ENCODE measurements around the gene KCNK13.

The KCNK13 gene

DNA sequence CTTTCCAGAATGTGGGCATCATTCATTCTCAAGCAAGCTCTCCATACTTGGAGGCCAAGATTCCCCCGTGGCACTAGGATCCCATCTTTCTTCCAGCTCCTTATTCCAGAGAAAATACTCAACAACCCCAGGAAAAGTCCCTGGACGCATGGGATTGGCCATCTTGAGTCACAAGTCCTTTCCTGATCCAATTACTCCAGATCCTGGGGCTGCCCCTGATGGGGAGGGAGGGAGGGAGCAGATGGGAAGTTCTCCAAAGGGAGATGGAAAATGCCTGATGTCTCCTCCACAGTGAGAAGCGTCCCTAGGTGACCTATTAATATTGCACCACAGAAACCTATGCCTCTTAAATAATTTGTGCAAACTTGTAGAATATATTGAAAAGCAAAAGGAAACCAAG is 12.4 kb upstream of the KCNK13 start:
- Histone ChIP-seq H3K27me3 (ENCODE audit: control insufficient read depth, low read length) (peaks cover 18% of the 10 kb centered on the region), H3K9me3 (ENCODE audit: control insufficient read depth, insufficient read depth, low read length) (no peaks in the 10 kb centered on the region), H3K9me2 (replicated peaks; ENCODE audit: control insufficient read depth, low read length) (no peaks in the 10 kb centered on the region), H3K4me3 (ENCODE audit: low read length) (no peak overlapping the region), H3K4me2 (ENCODE audit: low read length) (no peak overlapping the region), H4K20me1 (ENCODE audit: control insufficient read depth, insufficient read depth, low read depth, low read length) (no peaks in the 10 kb centered on the region), H3F3A (ENCODE audit: control insufficient read depth, insufficient read depth) (no peaks in the 10 kb centered on the region), H3K79me2 (ENCODE audit: control insufficient read depth, low read length) (no peaks in the 10 kb centered on the region), H3K36me3 (ENCODE audit: control insufficient read depth, low read length) (0 out of 2 replicates have a peak, but pooled peaks cover 2% of the 10 kb centered on the region), H3K4me1 (ENCODE audit: control insufficient read depth, low read length) (no peaks in the 10 kb centered on the region), H3K27ac (ENCODE audit: low read depth, low read length) (no peak overlapping the region)
- TF ChIP-seq, protein P1, sequence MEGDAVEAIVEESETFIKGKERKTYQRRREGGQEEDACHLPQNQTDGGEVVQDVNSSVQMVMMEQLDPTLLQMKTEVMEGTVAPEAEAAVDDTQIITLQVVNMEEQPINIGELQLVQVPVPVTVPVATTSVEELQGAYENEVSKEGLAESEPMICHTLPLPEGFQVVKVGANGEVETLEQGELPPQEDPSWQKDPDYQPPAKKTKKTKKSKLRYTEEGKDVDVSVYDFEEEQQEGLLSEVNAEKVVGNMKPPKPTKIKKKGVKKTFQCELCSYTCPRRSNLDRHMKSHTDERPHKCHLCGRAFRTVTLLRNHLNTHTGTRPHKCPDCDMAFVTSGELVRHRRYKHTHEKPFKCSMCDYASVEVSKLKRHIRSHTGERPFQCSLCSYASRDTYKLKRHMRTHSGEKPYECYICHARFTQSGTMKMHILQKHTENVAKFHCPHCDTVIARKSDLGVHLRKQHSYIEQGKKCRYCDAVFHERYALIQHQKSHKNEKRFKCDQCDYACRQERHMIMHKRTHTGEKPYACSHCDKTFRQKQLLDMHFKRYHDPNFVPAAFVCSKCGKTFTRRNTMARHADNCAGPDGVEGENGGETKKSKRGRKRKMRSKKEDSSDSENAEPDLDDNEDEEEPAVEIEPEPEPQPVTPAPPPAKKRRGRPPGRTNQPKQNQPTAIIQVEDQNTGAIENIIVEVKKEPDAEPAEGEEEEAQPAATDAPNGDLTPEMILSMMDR (IDR thresholded peaks at IDR 0.05; ENCODE audit: low read depth, low read length, poor library complexity, severe bottlenecking), result no peak
- TF ChIP-seq EZH2phosphoT487 (IDR thresholded peaks at IDR 0.05; ENCODE audit: borderline replicate concordance, low read length), result no peak

DNA sequence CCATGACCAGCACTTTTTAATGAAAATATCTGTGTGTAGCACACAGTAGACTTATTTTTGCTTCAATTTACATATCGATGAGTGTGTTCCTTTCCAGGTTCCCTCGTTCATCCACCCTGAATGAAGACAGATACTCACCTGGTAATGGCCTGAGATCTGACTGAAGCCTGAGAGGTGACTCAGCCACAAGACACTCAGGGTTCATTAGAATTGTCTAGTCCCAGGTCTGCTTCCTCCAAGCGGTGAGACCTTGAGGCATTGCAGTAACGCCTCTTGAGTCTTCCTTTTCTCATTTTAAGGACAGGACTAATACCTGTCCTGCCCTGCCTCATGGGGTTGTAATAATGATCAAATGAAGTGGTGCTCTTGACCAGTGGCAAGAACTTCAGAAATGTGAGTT is 11.5 kb upstream of the KCNK13 start:
- no peaks in the 10 kb centered on the region for H3K4me1 ChIP-seq (ENCODE audit: control insufficient read depth, low read length)
- H3K27ac ChIP-seq (ENCODE audit: low read depth, low read length), result no peak overlapping the region
- H3K9me3 ChIP-seq (ENCODE audit: control insufficient read depth, insufficient read depth, low read length), result no peaks in the 10 kb centered on the region
- peaks cover 23% of the 10 kb centered on the region for H3K27me3 ChIP-seq (ENCODE audit: control insufficient read depth, low read length)
- H3K79me2 ChIP-seq (ENCODE audit: control insufficient read depth, low read length), result no peaks in the 10 kb centered on the region
- H3K4me3 ChIP-seq (ENCODE audit: low read length), result no peak overlapping the region
- no peaks in the 10 kb centered on the region for H3K9me2 ChIP-seq (replicated peaks; ENCODE audit: control insufficient read depth, low read length)
- TF ChIP-seq, protein P1 (IDR thresholded peaks at IDR 0.05; ENCODE audit: low read depth, low read length, poor library complexity, severe bottlenecking), result no peak
- TF ChIP-seq EZH2phosphoT487 (IDR thresholded peaks at IDR 0.05; ENCODE audit: borderline replicate concordance, low read length), result no peak
- no peak overlapping the region for H3K4me2 ChIP-seq (ENCODE audit: low read length)
- H3K36me3 ChIP-seq (ENCODE audit: control insufficient read depth, low read length), result no peaks in the 10 kb centered on the region
- H3F3A ChIP-seq (ENCODE audit: control insufficient read depth, insufficient read depth), result no peaks in the 10 kb centered on the region
- H4K20me1 ChIP-seq (ENCODE audit: control insufficient read depth, insufficient read depth, low read depth, low read length), result no peaks in the 10 kb centered on the region

DNA sequence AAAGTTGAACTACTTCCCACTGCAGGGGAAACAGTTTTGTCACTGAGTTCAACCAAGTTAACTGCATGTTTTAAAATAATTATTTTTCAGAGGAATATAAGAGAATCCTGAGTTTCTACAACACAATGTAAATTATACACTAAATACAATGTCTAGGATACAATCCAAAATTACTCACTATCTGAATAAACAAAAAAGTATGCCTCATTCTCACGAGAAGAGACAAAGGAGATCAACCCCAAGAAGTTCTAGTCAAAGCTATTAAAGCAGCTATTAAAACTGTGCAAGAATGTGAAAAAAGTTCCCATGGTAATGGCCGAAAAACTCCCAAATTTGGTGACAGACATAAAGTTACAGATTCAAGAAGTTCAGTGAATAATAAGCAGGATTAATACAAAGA is 8.8 kb upstream of the KCNK13 start:
- no peaks in the 10 kb centered on the region for H3K9me3 ChIP-seq (ENCODE audit: control insufficient read depth, insufficient read depth, low read length)
- TF ChIP-seq EZH2phosphoT487 (IDR thresholded peaks at IDR 0.05; ENCODE audit: borderline replicate concordance, low read length), result no peak
- TF ChIP-seq, protein P1 (IDR thresholded peaks at IDR 0.05; ENCODE audit: low read depth, low read length, poor library complexity, severe bottlenecking), result no peak
- no peak overlapping the region for H3K27ac ChIP-seq (ENCODE audit: low read depth, low read length)
- H3K27me3 ChIP-seq (ENCODE audit: control insufficient read depth, low read length), result peaks cover 34% of the 10 kb centered on the region
- no peaks in the 10 kb centered on the region for H3K4me1 ChIP-seq (ENCODE audit: control insufficient read depth, low read length)
- H3F3A ChIP-seq (ENCODE audit: control insufficient read depth, insufficient read depth), result no peaks in the 10 kb centered on the region
- no peak overlapping the region for H3K4me2 ChIP-seq (ENCODE audit: low read length)
- H3K79me2 ChIP-seq (ENCODE audit: control insufficient read depth, low read length), result no peaks in the 10 kb centered on the region
- H3K9me2 ChIP-seq (replicated peaks; ENCODE audit: control insufficient read depth, low read length), result no peaks in the 10 kb centered on the region
- no peak overlapping the region for H3K4me3 ChIP-seq (ENCODE audit: low read length)
- H3K36me3 ChIP-seq (ENCODE audit: control insufficient read depth, low read length), result no peaks in the 10 kb centered on the region
- H4K20me1 ChIP-seq (ENCODE audit: control insufficient read depth, insufficient read depth, low read depth, low read length), result no peaks in the 10 kb centered on the region
